ENCODE results near the gene LY6G5B.

DNA sequence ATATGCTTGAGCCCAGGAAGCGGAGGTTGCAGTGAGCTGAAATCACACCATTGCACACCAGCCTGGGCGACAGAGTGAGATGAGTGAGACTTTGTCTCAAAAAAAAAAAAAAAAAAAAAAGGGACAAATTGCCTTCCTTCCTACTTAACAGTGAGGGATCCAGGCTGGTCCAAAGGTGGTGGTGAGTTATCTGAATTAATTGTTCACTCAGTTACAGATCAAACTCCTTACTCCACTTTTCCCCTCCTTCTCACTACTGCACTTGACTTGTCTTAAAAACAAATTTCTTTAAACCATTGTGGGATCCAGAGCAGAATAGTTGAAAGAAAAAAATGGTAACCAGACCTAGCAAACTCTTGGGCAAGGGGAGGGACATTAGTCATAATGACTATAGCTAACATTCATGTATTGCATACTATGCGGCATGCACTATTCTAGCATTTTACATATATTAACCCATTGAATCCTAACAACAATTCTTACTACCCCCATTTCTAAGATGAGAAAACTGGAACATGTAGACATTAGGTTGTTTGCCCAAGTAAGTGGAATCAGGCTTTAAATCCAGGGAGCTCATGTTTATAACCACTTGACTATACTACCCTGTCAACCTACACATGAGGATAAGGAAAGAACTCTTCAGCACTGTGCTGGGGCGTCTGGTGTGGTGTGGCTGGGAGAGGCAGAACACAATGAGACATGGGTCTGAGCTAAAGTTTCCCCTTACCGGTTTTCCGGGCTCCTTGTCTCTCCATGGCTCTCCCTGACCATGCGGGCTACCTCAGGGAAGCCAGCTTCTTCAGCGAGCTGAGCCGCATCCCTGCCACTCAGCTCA lies 6.4 kb upstream of the LY6G5B start:
- TF ChIP-seq, protein P1, sequence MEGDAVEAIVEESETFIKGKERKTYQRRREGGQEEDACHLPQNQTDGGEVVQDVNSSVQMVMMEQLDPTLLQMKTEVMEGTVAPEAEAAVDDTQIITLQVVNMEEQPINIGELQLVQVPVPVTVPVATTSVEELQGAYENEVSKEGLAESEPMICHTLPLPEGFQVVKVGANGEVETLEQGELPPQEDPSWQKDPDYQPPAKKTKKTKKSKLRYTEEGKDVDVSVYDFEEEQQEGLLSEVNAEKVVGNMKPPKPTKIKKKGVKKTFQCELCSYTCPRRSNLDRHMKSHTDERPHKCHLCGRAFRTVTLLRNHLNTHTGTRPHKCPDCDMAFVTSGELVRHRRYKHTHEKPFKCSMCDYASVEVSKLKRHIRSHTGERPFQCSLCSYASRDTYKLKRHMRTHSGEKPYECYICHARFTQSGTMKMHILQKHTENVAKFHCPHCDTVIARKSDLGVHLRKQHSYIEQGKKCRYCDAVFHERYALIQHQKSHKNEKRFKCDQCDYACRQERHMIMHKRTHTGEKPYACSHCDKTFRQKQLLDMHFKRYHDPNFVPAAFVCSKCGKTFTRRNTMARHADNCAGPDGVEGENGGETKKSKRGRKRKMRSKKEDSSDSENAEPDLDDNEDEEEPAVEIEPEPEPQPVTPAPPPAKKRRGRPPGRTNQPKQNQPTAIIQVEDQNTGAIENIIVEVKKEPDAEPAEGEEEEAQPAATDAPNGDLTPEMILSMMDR (IDR thresholded peaks at IDR 0.05; ENCODE audit: borderline replicate concordance, extremely low read depth, low read length, poor library complexity, severe bottlenecking): no peak
- no peak for TF ChIP-seq EZH2 (IDR thresholded peaks at IDR 0.05; ENCODE audit: borderline replicate concordance, low read depth, low read length, severe bottlenecking)

Data from DND-41 (cell line).